HG02938 (cell line): Measurements from ENCODE around the gene PPME1.

ENCODE experiments used
- ATAC-seq: cut with Tn5 transposase; IDR thresholded peaks from one replicate; pipeline ENCODE4 v1.9.1; 2021; ENCODE audit warnings: mild to moderate bottlenecking, moderate library complexity; ENCODE audit not compliant: unreplicated experiment

The PPME1 gene

GRCh38 chr11:74221816-74222215 is 50.7 kb downstream of the PPME1 start:
- no peak for ATAC-seq

DNA sequence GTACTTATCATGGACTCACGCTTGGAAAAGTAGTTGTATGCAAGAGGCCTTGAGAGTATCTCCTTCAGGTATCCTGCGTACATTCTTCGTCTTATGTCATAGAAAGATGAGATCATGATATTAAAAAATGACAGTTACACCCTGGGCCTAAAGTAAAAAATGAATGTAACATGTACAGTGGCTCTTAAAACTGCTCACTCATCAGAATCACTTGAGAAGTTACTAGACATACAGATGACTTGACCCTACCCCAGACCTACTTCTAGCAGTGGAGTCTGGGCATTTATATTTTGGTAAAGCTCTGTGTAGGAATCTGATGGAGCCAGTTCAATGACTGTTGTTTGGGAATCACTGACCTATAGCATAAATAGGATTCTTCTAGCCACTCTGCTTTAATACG is 54.5 kb downstream of the PPME1 start:
- no peak for ATAC-seq

GRCh38 chr11:74226907-74227306 is 55.8 kb downstream of the PPME1 start:
- ATAC-seq = no peak

- ATAC-seq = no peak
Measured at GRCh38 chr11:74232311-74232950, 61.3 kb downstream of the PPME1 start.

DNA sequence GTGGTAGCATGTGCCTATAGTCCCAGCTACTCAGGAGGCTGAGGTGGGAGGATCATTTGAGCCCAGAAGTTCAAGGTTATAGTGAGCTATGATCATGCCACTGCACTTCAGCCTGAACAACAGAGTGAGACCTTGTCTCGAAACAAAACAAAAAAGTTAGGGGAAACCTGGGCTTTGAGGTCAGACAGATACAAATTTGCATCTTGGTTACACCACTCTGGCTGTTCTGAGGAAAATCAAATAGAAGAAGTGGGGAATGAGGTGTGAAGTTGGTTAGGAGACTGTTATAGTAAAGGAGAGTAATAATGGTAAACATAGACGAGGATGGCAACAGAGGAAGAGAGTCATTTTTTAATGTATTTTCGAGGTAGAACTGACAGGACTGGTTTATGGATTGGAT is 62.6 kb downstream of the PPME1 start:
- ATAC-seq = no peak

DNA sequence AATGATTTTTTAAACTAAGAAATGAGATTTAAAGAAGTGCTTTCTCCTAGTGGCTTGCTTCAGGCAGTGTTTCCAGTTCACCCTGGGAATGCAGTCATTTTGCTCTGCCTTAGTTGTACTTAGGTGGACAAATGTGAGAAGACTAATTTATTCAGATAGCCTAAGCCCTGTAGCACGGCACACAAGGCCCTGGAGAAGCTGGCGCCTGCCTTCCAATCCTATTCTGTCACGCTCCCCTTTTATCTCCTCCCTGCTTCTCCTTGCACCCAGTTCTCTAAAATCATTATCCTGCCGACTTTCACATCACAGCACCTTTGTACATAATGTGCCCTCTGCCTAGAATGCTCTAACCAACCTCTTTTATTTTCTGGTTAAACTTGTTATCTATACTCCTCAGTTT is 64.0 kb downstream of the PPME1 start:
- ATAC-seq = no peak

GRCh38 chr11:74237541-74237940 is 66.5 kb downstream of the PPME1 start:
- no peak for ATAC-seq

DNA sequence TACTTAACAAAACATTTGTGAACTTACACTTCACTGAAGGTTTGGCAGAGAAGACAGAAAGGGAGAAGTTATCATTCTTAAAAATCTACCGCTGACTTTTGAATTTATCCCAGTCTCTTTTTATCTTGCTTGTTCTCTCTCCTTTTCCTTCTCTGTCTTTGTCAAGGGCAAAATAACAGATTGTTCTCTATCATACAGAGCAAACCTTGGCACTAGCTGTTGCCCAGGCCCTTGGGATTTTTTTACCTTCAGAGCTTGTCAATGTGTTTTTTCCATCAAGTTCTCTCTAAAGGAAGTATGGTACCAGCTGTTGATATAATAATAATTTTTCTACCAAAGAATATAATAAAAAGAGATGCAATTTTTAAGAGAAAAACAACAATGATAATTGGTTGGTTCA is 67.2 kb downstream of the PPME1 start:
- ATAC-seq = no peak

GRCh38 chr11:74248469-74248868 is 77.4 kb downstream of the PPME1 start:
- ATAC-seq = no peak

- no peak for ATAC-seq
Measured at GRCh38 chr11:74249496-74249895, 78.4 kb downstream of the PPME1 start.

DNA sequence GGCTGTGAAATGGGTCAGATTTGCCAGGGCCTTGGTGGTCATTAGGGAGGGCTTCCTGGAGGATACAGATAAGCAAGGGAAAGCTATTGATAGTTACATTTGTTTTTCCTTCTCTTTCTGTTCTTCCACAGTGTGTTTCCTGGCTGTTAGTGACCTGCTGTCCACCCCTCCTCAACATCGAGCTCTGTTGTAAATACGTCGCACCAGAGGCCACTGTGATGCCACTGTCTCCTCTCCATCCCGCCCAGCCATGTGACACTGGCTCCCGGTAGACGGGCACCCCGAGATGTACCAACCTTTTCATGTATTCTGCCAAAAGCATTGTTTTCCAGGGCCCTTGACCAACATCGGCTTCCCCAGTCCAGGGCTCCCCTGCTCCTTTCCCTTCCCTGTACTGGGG is 82.3 kb downstream of the PPME1 start:
- ATAC-seq = no peak

DNA sequence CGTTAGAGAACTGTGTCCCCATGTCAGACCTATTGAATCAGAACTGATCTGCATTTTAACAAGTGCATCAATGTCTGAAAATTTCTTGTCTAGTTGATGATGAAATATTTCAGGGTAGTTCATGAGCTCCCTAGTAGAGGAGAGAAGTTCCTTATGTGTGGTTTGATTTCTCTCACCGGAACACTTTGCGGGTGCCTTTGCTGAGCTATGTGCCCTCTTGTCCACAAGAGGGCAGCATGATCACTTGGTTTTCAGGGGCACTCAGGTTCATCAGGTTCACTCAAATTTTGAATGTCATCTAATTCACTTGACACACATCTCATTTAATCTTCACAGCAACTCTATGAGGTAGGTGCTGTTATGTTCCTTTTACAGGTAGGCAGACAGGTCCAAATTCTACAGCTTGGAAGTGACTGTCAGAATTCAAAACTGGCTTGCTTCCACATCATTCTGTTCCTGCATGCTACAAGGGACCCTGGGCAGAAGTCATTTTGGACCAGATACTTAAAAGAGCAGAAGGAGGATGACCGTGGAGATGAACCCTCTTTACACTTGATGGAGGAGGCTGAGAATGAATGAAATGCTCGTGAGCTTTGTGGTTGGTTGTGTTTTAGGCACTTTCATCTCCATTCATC is 84.8 kb downstream of the PPME1 start:
- ATAC-seq = no peak

DNA sequence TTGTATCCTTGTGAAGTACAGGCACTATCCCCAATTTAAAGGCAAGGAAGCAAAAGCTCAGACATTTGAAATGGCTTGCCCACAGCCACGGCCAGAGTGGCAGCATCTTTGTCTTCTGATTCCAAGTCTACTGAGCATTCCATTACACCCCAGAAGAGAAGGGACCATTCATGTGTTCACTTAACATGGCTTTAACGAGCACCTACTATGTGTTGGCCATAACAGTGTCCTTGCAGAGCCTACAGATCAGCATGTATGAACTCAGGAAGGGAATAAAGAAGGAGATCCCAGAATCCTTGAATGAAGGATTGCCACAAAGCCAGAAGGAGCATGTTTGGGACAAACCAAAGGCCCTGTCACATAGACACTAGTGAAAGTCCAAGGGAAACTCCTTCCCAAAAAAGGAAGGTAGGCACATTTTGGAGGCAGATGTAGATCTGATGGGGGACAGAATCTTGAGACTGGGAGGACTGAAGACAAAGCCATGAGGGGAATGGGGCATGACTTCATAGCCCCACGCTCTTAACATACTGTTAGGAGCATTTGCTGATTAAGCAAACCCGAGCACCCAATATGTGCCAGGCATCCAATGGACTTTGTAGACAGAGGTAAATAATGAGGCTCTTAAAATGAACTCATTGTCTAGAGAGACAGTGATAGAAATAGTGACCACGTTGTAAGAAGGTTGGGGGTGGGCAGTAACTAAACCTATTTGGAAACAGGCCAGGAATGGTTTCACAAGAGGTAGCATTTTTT is 85.5 kb downstream of the PPME1 start:
- ATAC-seq = no peak

DNA sequence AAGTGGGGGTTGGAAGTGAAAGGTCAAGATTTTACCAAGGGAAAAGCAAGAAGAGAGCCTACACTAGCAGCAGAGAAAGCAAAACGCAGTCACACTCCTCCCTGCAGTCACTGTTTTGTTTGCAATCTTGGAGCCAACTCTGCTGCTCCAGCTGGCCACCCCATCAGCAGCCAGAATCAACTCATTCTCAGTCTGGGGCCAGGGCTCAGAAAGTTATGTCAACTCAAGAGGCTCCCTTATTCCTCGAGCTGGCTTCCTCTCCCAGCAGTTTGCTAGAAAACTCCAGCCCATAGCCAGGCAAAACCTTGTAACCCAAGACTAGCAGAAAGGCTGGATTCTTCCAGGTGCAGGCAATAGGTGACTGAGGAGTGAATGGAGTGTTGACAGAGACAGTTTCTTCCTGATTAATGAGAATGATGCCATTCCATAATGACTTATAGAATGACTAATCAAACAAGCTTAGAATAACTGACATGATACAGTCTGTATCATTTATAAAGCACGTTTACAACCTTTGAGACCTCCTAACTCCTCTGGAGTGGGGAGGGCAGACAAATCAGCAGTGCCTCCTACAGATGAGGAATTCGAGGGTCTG is 87.0 kb downstream of the PPME1 start:
- ATAC-seq = no peak

- ATAC-seq = no peak
Measured at GRCh38 chr11:74262725-74263124, 91.6 kb downstream of the PPME1 start.

GRCh38 chr11:74265256-74265655 is 94.2 kb downstream of the PPME1 start:
- ATAC-seq = no peak

DNA sequence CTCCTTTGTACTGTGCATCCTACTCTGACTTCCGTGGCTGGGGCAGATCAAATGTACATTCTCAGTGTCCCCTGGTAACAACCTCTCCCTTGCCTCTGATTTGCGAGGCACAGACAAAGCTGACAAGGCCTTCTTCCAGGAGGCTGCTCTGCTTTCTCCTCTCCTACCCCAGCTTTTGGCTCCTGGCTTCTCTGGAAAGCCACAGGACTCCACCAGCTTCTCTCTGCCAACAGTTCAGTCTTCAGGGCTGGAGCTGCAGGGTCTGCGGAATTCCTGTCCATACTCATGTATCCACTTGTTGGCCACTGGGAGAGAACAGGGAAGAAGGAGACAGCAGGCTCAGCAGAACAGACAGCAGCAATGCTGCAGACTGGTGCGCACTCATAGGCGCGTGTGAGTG is 95.9 kb downstream of the PPME1 start:
- no peak for ATAC-seq

DNA sequence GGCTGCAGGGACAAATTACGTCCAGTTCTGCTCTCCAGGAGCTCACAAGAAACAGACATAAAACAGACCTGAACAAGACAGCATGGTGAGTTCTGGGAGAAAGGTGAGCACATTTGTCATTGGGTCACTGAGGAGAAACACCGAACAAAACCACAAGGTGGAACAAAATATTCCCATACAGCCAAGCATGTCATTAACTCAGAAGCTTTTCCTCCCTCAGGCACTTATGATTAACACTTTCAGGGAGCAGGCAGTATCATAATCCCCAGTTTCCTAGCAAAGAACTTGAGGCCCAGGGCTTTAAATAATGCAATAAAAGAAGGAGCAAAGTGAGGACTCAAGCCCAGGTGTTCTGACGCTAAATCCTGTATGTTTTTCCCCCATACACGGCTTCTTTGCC is 97.4 kb downstream of the PPME1 start:
- no peak for ATAC-seq

DNA sequence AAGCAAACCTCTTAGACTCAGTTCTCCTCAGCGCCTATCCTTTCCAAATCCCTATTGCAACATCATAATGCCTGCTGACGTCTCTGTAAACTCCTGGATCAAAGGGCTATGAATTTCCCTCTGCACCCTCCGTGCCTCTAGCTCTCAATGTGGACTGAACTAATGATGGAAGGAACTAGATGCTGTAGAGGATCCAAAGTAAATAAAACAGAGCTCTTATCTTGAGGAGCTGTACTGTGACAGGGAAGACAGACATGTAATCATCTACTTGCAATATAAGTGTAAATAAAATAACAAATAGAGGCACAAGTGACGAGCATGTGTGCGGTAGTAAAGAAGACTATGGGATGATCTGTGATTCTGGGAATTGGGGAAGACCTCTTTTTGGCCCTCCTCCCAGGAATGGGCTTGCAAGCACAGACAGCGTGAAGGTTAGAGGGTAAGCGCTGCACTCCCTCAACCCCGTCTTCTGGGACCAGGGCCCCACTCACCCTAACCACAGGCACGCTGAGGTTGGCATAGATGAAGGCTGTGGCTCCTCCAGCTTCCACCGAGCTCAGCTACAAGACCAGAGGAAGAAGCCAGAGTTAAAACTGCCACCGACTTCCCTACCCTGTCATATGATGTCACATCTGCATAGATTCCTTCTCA is 98.2 kb downstream of the PPME1 start:
- no peak for ATAC-seq

DNA sequence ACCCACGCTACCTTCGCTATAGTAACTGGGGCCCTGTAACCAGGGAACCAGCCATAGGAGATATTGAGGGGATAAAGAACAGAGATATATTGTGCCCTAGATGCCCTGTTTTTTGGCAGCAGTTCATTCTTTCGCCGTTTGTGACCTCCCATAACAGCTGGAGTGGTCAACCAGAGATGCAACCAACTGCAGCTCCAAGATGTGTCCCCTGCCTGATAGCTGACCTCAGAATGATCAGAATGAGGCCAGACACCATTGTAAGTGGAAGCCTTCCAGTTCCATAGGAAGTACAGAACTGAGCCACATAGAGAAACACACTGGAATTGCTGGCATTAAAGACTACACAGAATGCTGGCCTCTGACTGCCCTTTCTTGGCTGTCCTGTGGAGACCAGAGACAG is 101.2 kb downstream of the PPME1 start:
- no peak for ATAC-seq

DNA sequence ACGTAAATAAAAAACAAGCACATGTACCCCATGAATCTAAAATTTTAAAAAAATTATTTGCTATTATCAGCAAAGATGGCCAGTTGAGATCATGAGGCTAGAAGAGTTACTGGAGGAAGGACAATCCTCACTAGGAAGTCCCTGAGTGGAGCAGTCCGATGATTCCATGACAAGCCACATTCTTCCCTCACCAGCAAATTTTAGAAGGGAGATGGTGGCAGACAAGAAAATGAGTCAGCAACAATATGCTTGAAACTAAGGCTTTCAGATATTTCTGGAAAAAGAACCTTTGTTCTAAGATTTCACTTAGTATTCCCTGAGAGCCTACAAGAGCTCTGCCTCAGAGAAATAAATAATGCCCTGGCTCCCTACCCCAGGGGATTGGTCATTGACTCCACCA is 105.5 kb downstream of the PPME1 start:
- ATAC-seq = no peak
